GM10847 (cell line): ENCODE results near the gene PSMD6.

Source experiments
- POLR2A ChIP-seq: IDR thresholded peaks from 2 replicates; pipeline ENCODE4 v1.6.1; 2011; ENCODE audit not compliant: insufficient read length; ENCODE audit errors: extremely low read depth

The PSMD6 gene

DNA sequence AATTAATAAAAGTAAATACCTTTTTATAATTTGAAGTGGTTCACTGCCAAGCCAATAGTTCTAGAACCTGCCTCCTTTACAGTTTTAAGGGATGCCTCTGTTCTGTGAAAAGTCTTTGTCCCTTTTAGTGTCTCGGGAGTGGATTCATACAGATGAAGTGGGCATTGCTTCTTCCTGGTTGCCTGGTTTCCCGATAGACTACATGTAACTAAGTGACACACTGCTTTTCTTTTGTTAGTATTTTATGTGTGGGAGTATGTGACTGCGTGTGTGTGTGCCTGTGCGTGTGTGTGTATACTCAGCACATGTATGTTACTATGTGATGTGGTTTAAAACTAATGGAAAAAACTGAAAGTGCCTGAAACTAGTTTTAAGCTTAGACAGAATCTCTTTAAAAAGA is 21.1 kb downstream of the PSMD6 start:
- TF ChIP-seq POLR2A = no peak

- no peak for TF ChIP-seq POLR2A
These were observed 22.7 kb downstream of the PSMD6 start for GRCh38 chr3:64000453-64001055.

DNA sequence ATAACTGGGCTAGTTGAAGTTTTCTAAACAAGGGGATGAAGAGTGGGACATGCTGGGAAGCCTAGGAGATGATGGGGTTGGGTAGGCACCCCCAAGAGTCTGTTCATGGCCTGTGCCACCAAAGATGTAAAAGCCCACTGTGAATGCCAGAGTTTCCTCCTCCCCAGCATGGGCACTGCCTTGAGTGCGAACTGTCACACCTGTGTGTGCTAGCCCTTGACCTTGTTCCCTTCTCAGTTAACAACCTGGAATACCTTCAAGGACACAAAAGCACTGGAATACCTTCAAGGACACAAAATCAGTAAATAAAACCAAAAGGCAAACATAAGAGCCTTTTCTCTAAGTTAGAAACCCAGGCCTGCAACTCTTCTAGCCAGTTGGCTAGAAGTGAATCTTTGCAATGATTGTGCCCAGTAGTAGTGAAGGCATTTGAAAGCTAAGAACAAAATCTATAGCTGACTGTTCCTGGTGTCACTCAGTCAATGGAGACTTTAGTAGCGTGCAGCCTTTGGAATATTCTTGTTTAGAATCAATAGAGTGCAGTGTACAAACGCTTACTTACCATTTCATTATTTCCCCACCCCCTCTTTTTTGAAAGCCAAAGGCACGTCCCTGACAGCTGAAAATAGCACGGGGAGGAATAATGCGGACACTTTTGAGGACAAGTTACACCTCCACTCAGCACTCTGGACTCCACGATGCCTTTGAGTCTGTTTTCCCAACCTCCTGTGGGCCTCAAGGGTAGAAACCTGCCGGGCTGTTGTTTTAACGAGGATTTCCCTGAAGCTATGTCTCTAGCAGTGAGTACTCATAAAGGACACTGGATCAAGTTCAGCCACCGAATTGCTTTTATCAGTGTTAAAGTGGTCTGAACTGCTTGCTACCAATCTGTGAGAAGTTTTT is 24.2 kb downstream of the PSMD6 start:
- TF ChIP-seq POLR2A = no peak

GRCh38 chr3:63995086-63995485 is 28.2 kb downstream of the PSMD6 start:
- TF ChIP-seq POLR2A = no peak

DNA sequence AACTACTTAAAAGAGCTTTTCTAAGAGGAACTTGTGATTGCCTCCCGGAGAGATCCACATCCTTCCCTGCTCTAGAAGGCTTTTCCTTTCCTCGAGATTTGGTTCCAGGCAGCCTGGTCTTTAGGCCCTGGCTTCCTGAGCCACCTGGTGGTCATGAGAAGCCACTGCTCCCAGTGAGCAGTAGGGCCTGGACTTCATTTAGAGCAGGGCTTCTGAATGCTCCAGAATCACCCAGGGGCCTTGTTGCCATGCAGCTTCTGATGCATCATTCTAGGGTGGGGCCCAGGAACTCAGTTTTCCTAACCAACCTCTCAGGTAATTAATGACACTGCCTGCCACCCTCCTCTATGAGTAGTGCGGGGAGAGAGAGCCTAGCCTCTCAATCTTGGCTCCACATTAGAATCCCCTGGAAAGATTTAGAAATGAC is 29.6 kb downstream of the PSMD6 start:
- no peak for TF ChIP-seq POLR2A

- TF ChIP-seq POLR2A = no peak
These were observed 30.6 kb downstream of the PSMD6 start for GRCh38 chr3:63992516-63993209.

- TF ChIP-seq POLR2A = no peak
These were observed 31.6 kb downstream of the PSMD6 start for GRCh38 chr3:63991666-63992065.

GRCh38 chr3:63990733-63991132 is 32.6 kb downstream of the PSMD6 start:
- no peak for TF ChIP-seq POLR2A

GRCh38 chr3:63990204-63990603 is 33.1 kb downstream of the PSMD6 start:
- TF ChIP-seq POLR2A = no peak

- no peak for TF ChIP-seq POLR2A
These were observed 34.4 kb downstream of the PSMD6 start for GRCh38 chr3:63988943-63989342.

GRCh38 chr3:63986831-63987230 is 36.5 kb downstream of the PSMD6 start:
- TF ChIP-seq POLR2A = no peak

GRCh38 chr3:63986146-63986545 is 37.1 kb downstream of the PSMD6 start:
- TF ChIP-seq POLR2A = no peak

GRCh38 chr3:63984391-63984790 is 38.9 kb downstream of the PSMD6 start:
- TF ChIP-seq POLR2A = no peak

DNA sequence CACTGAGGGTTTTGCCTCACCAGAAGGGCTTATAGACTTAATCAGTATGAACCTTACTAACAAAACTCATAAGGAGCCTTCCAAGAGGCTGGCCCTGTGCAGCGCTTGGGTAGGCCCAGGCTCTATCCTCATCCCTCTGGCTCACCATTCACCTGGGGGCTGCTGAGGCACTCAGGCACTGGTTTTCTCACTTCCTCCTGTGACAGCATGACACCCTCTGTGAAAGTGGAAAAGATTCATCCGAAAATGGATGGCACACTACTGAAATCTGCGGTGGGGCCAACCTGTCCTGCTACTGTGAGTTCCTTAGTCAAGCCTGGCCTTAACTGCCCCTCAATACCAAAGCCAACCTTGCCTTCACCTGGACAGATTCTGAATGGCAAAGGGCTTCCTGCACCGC is 41.3 kb downstream of the PSMD6 start:
- TF ChIP-seq POLR2A = no peak

DNA sequence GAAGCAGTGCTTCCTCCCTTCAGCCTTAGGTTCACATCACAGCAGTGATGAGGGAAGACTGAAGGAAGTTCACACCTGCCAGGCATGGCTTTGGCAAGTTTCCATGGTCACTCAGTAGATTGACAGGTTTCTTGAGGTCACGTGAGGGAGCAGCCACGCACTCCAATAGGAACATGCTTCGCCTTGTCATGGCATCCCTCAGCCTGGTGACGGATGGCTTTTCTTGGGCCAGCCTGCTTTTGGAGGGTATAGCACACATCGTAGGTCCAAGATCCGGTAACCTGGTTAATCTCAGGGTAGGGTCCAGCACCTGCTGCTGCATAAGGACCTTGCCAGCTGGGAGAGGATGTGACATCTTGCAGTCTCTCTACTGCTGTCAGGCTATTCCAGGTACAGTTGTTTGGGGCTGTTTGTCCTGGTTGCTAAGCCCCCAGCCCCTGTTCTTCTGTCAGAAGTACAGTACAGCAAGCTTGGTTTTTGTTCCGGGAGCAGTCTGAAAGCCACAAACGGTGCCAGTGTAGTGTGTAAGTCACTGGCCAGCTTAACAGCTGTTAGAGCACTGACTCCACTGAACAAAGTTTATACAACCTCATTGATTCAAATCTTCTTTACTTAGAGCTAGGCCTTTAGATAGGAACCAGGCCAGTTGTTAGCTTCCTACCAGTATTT is 42.3 kb downstream of the PSMD6 start:
- no peak for TF ChIP-seq POLR2A

GRCh38 chr3:63980019-63980418 is 43.3 kb downstream of the PSMD6 start:
- TF ChIP-seq POLR2A = no peak
